SHP77 treated with DMSO at 0.1 percent for 48 hours (cell line): ENCODE measurements around the gene SLC2A9.

Experiments used
- DNase-seq: peaks from one replicate; lab custom pipeline; 2025; lab: John Stamatoyannopoulos, UW

Gene SLC2A9

DNA sequence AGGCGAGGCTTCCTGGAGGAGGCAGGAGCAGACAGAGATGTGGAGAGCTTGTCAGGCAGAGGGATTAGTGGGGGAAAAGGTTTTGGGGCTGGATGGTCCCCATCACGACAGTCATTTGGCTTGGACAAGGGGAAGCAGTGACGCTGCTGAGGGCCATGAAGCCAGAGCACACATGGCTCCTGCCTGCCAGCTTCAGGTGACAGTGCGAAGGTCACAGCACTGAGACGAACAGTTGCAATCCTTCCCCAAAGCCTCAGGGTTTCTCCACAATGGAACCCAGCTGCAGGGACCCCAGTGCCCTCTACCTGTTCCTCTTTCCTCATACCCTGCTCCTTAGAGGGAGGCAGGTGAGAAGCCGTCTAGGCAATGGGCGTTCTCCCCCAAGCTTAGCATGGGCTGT lies 129.6 kb downstream of the SLC2A9 start:
- DNase-seq: no peak

DNA sequence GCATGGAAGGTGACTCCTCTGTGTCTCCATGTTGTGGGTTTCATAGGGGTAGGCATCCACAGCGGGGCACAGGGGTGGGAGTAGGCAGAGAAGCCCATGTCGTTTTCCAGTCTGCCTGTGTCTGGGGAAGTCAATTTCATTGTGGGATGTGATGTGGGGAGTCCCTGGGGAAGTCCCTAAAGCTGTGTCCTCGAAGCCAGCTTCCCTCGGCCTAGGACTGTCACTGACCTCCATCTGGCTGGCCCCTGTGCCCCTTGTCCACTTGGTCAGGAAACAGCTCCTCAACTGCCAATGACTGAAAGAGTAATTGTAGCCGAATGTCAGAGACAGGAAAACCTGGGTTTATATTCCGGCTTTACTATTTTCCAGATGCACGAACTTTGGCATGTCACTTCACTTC lies 130.2 kb downstream of the SLC2A9 start:
- no peak for DNase-seq

DNA sequence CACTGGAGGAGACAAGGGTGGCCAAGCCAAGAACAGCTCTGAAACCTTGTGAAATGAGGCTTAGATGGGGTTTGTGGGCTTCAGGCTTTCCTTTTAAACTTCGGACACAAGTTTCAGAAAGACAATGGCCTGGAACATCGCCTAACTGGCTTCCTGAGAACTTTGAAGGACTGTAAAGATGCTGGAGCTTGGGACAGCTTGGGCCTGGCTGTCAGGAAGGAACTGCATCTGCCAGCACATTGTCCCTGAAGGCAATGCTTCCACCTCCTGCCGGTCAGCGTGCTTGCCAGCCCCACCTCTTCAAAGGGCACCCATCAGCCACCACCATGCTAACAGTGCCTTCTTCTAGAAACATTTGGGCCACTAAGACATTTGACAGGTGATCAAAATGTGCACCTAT lies 132.0 kb downstream of the SLC2A9 start:
- no peak for DNase-seq

DNA sequence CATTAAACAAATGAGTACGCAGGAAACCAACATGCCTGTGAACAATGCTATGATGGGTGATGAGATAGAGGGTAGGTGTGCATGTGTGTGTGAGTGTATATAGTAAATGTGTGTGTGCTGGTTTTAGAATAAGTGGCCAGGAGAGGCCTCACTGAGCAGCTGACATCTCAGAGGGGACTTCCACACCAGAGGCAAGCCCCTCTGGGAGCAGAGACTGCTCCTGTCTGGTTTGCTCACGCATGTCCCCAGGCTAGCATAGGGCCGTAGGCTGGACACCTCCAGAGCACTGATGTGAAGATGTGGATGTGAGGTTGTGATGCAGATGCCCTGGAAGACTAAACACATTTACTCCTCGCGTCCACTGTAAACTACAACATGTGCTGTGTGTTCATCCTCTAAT lies 135.3 kb downstream of the SLC2A9 start:
- no peak for DNase-seq

DNA sequence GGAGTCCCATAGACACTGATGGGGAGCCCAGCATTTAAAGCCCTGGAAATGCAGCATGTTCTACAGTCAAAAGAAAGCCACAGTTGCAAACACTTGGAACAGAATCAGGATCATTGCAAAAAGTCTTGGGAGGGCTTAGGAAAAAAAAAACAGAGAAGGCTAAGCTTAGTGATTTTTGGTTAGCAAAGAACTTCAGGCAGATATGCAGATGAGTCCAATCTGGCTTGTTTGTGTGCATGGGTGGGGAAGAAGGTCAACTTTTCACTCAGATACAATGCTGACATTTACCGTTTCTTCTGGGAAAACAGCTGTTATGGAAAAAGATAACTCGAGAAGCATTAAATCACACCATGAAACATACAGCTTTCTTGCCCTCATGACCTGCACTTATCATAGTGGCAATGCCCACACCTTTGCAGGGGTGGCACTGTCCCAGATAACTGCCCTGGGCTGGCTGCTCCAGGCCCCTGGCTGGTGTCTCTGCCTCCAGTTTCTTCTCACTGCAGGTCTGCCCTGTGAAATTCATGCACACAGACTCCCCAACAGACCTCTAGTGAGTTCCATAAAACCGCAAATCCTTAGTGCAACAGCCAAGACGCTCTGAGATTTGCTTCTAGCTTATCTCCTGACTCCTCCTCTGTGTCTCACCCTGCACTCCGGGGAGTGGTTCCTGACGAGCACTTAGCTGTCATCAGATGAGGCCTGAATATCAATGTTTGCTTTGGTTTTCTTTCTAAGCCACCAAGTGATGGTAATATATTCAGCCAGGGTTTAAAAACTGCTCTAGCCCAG lies 140.7 kb downstream of the SLC2A9 start:
- no peak for DNase-seq

DNA sequence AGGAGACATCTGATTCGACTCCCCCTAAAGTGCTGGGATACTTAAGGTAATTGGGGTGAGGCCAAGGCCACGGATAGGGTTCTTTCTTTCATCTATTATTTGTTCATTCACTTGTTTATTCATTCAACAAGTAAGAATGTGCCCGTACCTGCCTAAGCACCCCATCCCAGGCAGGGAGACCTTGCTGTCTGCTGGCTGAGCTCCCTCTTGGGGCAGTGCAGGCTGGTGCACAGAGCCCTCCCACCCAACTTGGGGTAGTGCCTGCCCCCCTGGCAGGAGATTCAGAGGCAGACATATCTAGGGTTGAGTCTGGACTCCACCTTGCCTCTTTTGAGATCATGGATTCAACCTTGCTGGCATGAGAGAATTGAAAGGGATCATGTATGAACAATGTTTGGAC lies 144.2 kb downstream of the SLC2A9 start:
- no peak for DNase-seq

DNA sequence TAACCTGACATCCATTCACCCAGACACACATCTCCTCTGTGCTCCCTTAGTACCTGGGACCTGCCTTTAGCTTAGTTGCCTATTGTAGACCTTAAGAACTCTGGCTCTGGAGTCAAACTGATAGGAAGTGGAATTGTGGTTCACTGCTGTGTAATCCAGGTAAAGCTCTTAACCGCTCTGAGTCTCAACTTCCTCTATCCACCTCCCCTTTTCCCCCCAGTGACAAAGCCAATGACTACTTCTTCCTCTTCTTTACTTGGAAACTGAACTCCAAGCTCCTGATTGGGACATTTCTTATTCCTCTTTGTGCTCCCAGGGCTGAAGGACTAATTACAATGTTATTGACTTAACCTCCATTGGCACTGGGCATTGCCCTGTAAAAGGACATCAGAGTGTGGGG lies 145.8 kb downstream of the SLC2A9 start:
- no peak for DNase-seq

DNA sequence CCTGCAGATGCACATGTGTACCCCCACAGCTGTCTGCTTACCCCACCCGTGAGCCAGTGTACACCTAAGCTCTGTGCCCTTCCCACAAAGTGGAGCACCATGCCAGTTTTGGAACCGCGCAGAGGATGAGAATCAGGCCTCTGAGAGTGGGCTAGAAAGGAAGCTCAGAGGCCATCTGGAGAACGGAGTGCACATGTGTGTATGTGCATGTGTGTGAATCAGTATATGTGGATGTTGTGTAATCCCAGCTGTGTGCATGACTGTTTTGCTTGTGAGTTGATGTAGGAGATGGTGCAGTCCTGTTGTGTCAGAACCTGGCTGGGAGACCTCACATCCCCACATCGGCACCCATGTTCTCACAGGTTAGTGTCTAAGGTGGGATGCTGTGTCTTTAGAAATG lies 146.9 kb downstream of the SLC2A9 start:
- no peak for DNase-seq

DNA sequence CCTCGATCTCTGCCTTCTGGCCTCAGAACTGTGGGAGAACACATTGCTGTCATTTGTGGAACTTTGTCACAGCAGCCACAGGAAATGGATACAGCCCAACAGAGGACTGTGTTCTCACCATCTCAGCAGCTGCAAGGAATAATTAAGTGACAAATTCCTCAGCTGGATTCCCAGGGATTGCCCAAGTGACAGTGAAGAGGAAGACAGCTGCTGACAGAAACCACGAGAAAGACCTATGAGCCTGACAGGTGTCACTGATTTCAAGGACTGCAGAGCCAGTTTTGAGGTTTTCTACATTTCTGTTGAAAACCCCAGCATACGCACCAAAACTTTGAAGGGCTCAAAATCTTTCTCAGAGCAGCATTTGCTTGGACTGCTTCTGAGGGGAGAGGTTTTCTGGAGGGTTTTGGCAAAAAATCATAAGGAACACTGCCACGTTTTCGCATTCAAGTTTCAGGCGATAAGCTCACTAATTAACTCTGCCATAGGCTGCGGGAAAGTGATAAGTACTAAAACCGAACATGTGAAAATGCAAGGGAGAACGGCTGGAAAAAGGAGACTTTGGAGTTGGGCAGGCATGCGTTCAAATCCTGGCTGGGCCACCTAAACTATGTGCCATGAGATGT lies 151.0 kb downstream of the SLC2A9 start:
- no peak for DNase-seq

DNA sequence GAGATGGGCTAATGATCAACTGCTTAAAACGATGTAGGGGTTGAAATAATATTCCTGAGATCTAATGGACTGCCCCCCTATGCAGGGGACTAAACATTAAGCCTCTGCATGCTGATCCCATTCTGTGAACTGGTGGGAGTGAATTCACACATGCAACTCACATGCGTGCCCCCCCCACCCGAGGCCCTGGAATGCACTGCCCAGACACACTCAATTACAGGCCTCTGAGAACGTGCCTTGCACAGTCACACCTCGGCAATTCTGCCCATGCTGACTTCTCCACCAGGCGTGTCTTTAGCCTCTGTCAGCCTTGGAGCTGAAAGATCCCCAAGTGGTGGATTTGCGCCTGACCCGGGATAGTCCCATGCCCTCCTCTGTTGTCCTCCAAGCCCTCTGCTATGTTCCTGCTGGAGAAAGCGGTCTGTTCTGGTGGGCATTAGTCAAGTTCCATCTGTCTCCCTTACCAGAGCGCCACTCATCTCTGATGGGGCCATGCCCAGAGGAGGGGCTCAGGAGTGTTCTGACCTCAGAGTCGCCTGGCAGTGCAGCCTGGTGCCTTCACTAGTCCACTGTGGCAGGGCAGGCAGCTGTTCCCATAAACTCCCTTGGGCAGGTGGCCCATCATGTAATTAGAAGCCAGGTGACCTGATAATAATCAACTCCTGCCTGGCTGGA lies 153.4 kb downstream of the SLC2A9 start:
- peak; percentile 8 for DNase-seq

DNA sequence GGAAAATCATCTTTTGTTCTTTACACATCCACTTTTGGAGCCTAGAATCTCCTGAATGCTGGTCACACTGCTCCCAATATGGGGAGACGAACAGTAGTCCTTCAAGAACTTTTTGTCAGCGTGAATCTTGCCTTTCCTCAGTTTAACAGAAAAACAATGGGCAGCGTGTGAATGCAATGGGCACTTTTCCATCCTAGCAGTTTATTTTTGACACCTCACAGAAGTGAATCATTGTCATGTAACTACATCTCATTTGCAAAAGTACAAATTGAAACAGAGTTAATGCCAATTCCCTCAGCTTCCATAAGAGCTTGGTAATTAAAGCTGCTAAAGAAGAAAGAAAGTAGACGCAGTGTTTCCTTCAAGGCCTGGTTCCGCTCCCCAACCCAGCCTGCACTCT lies 154.4 kb downstream of the SLC2A9 start:
- DNase-seq: no peak

DNA sequence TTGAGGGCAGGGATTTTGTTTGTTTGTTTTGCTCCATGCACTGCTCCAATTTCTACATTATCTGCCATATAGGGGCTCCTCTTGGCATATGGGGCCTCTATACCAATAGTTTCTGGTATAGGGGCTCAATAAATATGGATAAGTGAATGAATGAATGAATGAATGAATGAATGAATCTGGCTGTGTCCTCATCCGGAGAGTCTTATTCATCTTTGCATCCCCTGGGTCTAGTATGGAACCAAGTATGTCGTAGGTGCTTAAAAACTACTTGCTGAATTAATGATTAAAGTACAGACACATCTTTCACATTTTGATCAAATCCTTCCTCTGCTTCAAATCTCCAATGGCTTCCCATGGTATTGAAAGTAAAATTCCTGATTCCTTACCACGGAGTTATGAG lies 159.7 kb downstream of the SLC2A9 start:
- no peak for DNase-seq

DNA sequence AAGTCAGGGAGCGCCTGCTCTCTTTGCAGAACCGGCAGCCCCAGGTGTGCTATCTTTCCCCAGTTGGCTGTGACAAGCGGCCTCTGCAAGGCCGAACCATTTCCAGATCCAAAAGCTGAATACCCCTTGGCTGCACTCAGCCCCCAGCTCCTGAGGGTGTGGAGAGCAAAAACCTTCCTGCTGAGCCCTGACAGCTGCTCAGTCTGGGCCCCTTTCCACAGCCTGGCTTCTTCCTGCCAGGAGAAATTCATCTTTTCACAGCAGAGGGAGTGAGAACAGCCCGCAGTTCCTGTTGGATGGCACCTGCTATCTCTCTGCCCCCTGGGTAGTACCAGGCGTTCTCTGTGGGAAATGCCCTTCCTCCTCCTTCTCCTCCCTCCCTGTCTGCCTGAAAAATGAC lies 161.5 kb downstream of the SLC2A9 start:
- DNase-seq: no peak

DNA sequence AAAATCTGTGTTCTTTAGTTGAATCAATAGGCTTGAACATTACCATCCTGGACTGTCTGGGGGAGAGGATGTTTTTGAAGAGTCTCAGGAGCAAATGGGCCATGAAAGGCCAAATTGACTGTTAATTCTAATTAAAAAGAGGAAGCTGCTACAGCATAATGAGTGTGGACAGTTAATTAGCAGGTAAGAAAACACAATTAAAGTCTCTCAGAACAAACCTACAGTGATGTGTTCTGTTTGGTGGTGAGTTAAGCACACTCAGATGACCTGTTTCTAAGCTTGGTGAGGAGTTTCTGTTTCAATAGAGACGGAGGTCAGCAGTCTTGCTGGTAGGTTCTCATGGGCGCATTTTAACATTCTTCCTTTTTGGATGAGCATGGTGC lies 171.8 kb downstream of the SLC2A9 start:
- DNase-seq: no peak

DNA sequence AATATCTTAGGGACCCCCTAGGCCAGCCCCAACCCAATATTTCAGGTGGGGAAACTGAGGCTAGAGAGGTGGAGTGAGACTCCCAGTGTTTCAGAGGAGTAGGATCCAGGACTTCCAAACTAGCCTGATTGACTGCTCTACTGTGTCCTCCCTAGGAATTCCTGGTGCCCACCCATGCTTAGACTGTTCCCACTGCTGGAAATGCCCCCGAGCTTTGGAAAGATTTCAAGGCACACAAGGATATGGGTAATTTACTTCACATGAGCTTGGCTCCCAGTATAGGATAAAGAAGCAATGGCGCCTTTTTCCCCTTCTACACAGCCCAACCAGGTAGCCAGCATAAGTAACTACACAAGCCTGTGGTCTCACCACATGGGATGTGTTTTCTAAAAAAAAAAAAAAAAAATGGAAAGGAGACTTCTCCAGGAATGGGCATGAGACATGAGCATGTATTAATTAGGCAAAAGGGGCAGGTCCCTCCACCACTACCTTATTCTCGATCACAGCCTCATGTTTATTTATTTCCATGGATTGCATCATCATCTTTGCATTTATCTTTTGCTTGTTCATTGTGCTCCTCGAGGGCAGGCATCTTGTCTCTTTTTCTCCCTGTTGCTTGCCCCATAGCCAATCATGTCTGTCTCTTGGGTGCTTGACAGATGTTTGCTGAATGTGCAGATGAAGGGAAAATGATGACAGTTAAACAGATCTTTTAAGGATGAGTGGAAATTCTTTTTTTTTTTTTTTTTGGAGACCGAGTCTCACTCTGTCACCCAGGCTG lies 173.1 kb downstream of the SLC2A9 start:
- no peak for DNase-seq

DNA sequence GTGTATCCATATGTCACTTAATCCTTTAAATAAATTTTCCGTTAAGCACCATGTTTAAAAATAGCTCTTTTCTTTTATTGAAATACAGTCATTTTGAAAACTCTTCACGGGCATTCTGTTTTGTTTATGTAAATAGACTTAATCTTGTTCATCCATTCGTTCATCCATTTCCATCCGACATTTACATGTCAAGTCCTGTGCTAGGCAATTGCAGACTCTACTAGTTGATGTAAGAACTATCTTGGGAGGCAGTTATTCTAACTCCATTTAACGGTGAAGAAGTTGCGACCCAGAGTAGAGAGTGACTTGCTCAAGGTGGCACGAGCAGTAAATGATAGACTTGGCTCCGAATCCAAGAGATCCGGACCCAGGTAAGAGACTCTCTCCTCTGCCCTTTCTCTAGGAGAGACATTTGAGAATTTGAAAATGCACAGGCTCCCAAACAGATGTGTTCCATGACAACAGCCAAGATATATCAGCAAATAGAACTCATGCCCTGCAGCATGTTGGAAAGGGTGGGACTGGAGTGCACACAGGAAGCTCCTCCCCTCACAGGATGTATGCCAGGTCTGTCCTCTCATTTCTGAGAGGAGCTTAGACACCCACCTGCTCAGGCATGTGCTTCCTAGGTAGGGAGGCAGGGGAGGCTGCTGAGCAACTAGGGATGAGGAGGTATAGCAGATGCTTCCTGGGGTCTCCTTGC lies 175.4 kb downstream of the SLC2A9 start:
- no peak for DNase-seq

DNA sequence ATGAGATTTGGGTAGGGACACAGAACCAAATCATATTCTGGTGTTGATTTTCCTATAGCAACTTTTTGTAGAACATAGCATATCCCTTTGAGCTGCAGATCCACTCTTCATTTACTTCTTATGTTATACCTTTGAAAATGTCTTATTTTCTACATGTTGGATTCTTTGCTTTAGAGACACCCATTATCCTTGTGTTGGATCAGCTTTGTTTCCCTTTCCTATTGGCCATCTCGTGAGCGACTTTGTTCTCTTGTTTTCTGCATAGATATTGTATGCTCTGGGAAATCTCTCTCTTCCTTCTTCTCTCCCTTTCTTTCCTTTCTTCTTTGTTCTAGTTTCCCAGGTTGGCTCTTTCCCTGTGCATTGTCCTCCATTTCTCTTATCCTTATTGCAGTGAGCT lies 180.2 kb downstream of the SLC2A9 start:
- DNase-seq: no peak

DNA sequence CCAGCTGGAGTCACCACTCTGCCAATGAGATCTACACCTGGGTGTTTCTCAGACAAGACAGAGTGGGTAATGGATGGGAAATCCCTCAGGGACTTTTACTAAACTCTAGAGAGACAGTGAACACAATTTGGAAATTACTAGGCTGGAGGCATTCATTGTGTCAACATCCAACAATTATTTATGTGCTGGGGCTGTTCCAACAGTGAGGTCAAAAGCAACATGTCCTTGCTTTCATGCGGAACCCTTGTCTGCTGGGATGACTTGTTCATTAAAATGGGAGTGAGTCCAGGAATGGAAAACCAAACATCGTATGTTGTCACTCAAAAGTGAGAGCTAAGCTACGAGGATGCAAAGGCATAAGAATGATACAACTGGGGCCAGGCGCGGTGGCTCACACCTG lies 185.9 kb downstream of the SLC2A9 start:
- no peak for DNase-seq

DNA sequence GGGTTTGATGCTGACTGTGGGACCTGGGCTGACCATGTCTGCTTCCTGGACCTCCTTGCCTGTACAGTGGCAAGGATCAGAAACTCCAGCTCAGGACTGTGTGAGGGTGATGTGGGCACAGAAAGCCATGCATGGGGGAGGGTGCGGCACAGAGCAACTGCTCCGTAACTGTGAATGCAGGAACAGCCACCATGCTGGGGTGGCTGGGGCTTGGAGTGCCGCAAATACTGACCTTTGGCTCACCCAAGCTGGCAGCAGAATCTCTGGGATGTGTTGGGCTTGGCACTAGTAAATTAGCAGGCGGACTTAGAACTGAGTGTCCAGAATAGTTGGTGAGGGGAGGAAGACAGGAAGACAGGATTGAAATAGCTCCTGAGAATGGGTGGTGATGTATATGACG lies 187.9 kb downstream of the SLC2A9 start:
- no peak for DNase-seq

DNA sequence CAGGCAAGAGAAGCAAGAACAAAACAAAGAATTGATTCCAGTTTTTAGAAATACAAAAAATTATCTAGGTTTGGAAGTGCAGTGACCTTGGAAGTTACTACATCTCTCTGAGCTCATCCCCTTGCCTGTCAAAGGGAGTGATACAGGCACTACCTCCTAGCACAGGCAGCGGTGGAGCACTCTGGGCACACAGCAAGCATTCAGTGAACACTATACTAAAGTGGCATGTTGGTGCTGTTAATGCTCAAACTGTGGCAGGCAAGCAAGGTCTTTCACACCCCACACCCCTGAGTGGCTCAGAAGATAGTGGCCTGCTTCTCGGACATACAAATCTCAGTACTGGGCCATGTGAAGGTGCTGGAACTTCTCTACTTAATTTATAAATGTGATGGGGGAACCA lies 188.7 kb downstream of the SLC2A9 start:
- no peak for DNase-seq

DNA sequence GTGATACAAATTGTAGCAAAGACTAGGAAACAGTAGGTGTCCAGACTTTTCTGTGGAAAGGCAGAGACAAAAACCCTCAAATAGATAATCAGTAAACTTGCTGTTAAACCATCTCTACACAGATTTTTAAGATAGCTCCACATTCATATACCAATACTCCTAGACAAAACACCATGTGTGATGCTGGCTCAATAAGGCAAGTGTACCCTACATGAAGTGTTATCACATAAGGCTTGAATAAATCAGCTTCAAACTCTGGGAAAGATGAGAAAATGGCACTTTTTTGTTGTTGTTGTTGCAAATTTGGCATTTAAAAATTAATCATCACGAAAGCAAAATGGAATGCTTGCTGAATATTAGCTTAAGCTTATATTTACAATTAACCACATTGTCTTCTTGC lies 194.7 kb downstream of the SLC2A9 start:
- DNase-seq: no peak

DNA sequence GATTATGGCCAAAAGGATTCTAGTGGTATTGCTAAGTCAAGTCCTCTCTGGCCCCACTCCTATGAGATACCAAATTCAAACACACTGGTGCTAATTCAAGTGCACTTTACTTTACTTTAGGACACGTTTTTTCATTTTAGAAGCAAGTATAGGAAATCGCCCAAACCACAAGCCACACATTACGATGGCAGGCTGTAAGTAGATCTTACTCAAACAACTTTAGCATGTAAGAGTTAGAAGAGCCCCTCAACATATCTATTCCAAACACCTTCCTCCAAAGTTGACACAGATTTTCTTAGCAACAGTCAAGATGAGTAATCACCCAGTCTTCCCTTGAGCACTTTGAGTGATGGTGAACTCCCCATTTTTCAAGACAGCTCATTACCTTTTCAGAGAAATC lies 196.2 kb downstream of the SLC2A9 start:
- no peak for DNase-seq
